Renal cortical epithelial cell (primary cell): ENCODE data around the gene ANAPC4. TPM values are rescaled to one million over a fixed set of nuclear protein-coding genes. Genes with fewer than 3 reads are reported as not detected.

Source experiments
- total RNA-seq: library from RNA; depleted of rRNA; stranded (reverse); fragments of >200 nt; gene quantifications from 2 replicates; pipeline ENCODE4 v1.2.3, GENCODE V29; 2014

ANAPC4 gene
- total RNA-seq, 1 donor from 2014 or later = 43.6 TPM

Other genes with a start within 250 kb of the ANAPC4 start
- 6.9 and 11.8 TPM in 2 replicates for gene SEPSECS, start 216.8 kb upstream of the ANAPC4 start, total RNA-seq
- gene PI4K2B, start 143.2 kb upstream of the ANAPC4 start, total RNA-seq = 24.2 and 44.8 TPM in 2 replicates
- 10.6 and 13.6 TPM in 2 replicates for gene ZCCHC4, start 64.5 kb upstream of the ANAPC4 start, total RNA-seq